NCI-H1105 (cell line): ENCODE results near the gene VIPR1.

Source experiments
- DNase-seq: peaks from one replicate; lab custom pipeline; 2025; lab: John Stamatoyannopoulos, UW

VIPR1 gene

GRCh38 chr3:42502429-42503250 is at the start of gene VIPR1:
VIPR1 (plus strand) TSS chr3:42502643; CDS start chr3:42502736, 93 bp downstream.
- DNase-seq, result peak; percentile 83

GRCh38 chr3:42456211-42456610 is 46.2 kb upstream of the VIPR1 start:
- no peak for DNase-seq

- DNase-seq, result no peak
Observed at GRCh38 chr3:42459151-42459550, 43.3 kb upstream of the VIPR1 start.

- no peak for DNase-seq
Observed at GRCh38 chr3:42461762-42462161, 40.7 kb upstream of the VIPR1 start.

- no peak for DNase-seq
Observed at GRCh38 chr3:42463093-42463492, 39.4 kb upstream of the VIPR1 start.

- no peak for DNase-seq
Observed at GRCh38 chr3:42468111-42468510, 34.3 kb upstream of the VIPR1 start.

GRCh38 chr3:42472555-42472954 is 29.9 kb upstream of the VIPR1 start:
- no peak for DNase-seq

GRCh38 chr3:42473083-42473932 is 29.1 kb upstream of the VIPR1 start:
- no peak for DNase-seq

GRCh38 chr3:42476225-42477125 is 26.0 kb upstream of the VIPR1 start:
- DNase-seq, result no peak

GRCh38 chr3:42477696-42478095 is 24.7 kb upstream of the VIPR1 start:
- no peak for DNase-seq

- DNase-seq, result no peak
Observed at GRCh38 chr3:42478830-42479229, 23.6 kb upstream of the VIPR1 start.

- no peak for DNase-seq
Observed at GRCh38 chr3:42486814-42487565, 15.5 kb upstream of the VIPR1 start.

GRCh38 chr3:42488687-42489086 is 13.8 kb upstream of the VIPR1 start:
- no peak for DNase-seq

GRCh38 chr3:42489116-42489936 is 13.1 kb upstream of the VIPR1 start:
- DNase-seq, result no peak

- DNase-seq, result no peak
Observed at GRCh38 chr3:42489937-42490227, 12.6 kb upstream of the VIPR1 start.

- DNase-seq, result no peak
Observed at GRCh38 chr3:42490243-42490642, 12.2 kb upstream of the VIPR1 start.

GRCh38 chr3:42491881-42492507 is 10.4 kb upstream of the VIPR1 start:
- DNase-seq, result no peak

- no peak for DNase-seq
Observed at GRCh38 chr3:42492508-42493080, 9.8 kb upstream of the VIPR1 start.

- DNase-seq, result no peak
Observed at GRCh38 chr3:42493126-42493797, 9.2 kb upstream of the VIPR1 start.
